Measurements from ENCODE around the gene HAAO.

HAAO gene

GRCh38 chr2:42744545-42745082, 47.8 kb downstream of the HAAO start:
- in situ Hi-C loops (cut with HindIII; ENCODE audit: low pct_ligation_motif_present, low sequenced_read_pairs) = no loop called here
- H3K27me3 ChIP-seq (replicated peaks) = no peaks in the 10 kb centered on the region
- H3K36me3 ChIP-seq (replicated peaks) = no peaks in the 10 kb centered on the region
- H3K4me3 ChIP-seq (ENCODE audit: low read depth, low read length) = no peak overlapping the region
- no peak for TF ChIP-seq CTCF (IDR thresholded peaks at IDR 0.05; ENCODE audit: low read depth, low read length, missing control alignments)
- H3K27ac ChIP-seq = no peak overlapping the region
- DNase-seq = no peak

GRCh38 chr2:42743659-42743990, 48.8 kb downstream of the HAAO start:
- in situ Hi-C loops (cut with HindIII; ENCODE audit: low pct_ligation_motif_present, low sequenced_read_pairs) = no loop called here
- Histone ChIP-seq H3K4me3 (ENCODE audit: low read depth, low read length) (no peak overlapping the region), H3K27ac (no peak overlapping the region), H3K36me3 (replicated peaks) (no peaks in the 10 kb centered on the region), H3K27me3 (replicated peaks) (no peaks in the 10 kb centered on the region)
- TF ChIP-seq CTCF (IDR thresholded peaks at IDR 0.05; ENCODE audit: low read depth, low read length, missing control alignments) = no peak
- no peak for DNase-seq

DNA sequence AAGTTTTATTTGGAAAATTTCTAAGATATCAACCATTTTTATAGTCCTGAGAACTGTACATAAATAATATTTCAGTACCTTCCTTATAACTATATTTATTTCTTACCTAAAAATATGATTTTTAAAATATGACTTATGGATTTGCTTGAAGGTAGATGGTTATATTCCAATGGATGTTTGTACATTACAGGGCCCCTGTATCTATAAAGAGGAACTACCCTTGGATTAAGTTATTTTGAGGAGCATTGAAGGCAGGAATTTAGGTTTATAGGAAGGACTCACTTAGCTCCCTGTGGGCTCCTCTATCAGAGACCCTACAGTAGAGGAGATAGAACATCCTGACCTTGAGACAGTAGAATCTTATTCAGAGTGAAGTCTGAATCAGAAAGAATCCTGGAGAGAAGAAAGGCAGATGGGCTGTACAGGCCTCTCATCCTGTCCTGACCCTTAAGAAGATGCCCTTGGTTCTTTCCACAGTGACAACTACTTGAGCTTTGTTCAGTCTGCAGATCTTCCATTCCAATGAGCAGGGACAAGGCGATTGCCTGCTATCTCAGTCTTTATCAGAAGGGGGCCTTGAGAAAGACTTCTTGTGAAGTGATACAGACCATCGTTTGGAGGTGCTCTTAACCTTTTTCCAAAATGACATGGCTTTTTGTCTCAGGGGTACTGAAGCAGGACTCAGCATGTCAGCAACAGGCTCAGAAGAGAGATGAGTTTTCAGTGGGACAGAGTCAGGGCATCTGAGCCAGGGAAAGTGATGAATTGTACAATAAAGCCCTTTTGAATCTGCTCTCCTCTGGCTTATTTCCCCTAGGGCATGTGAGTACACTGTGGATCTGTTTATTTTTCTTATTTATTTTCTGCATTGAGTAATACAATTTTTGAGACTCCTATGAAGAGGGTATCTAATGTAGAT, 49.4 kb downstream of the HAAO start:
- no peaks in the 10 kb centered on the region for H3K27me3 ChIP-seq (replicated peaks)
- H3K36me3 ChIP-seq (replicated peaks) = no peaks in the 10 kb centered on the region
- TF ChIP-seq CTCF (IDR thresholded peaks at IDR 0.05; ENCODE audit: low read depth, low read length, missing control alignments) = peak; percentile 15
- no peak overlapping the region for H3K27ac ChIP-seq
- H3K4me3 ChIP-seq (ENCODE audit: low read depth, low read length) = no peak overlapping the region
- in situ Hi-C loops (cut with HindIII; ENCODE audit: low pct_ligation_motif_present, low sequenced_read_pairs) = no loop called here
- DNase-seq = no peak

DNA sequence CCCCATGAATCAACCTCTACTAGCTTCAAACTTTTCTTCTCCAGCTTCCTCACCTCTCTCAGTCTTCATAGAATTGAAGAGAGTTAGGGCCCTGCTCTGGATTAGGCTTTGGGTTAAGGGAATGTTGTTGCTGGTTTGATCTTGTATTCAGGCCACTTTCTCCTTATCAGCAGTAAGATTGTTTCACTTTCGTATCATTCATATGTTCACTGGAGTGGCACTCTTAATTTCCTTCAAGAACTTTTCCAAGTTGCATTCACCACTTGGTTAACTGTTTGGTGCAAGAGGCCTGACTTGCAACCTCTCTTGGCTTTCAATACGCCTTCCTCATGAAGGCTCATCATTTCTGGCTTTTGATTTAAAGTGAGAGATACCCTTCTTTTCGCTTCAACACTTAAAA, 51.2 kb downstream of the HAAO start:
- no peak for DNase-seq
- Histone ChIP-seq H3K27me3 (replicated peaks) (no peaks in the 10 kb centered on the region), H3K27ac (no peak overlapping the region), H3K4me3 (ENCODE audit: low read depth, low read length) (no peak overlapping the region), H3K36me3 (replicated peaks) (no peaks in the 10 kb centered on the region)
- TF ChIP-seq CTCF (IDR thresholded peaks at IDR 0.05; ENCODE audit: low read depth, low read length, missing control alignments) = no peak
- in situ Hi-C loops (cut with HindIII; ENCODE audit: low pct_ligation_motif_present, low sequenced_read_pairs) = no loop called here

GRCh38 chr2:42736598-42737322, 55.6 kb downstream of the HAAO start:
- in situ Hi-C loops (cut with HindIII; ENCODE audit: low pct_ligation_motif_present, low sequenced_read_pairs) = no loop called here
- no peak for DNase-seq
- TF ChIP-seq CTCF (IDR thresholded peaks at IDR 0.05; ENCODE audit: low read depth, low read length, missing control alignments) = no peak
- Histone ChIP-seq H3K4me3 (ENCODE audit: low read depth, low read length) (no peak overlapping the region), H3K27me3 (replicated peaks) (no peaks in the 10 kb centered on the region), H3K27ac (no peak overlapping the region), H3K36me3 (replicated peaks) (no peaks in the 10 kb centered on the region)

Data from brain microvascular endothelial cell (primary cell).